ENCODE data around the gene DTX3L. TPM values are rescaled to one million over a fixed set of nuclear protein-coding genes. Genes with fewer than 3 reads are reported as not detected.

The DTX3L gene
- total and polyA plus RNA-seq, 2 of the 13 experiments (the other 11 are each of a cell fraction or from before 2014, with no cell fraction given): 2.5 to 10.9 TPM

GRCh38 chr3:122553171-122553570, 11.0 kb upstream of the DTX3L start:
- no peaks in the 10 kb centered on the region for H3K36me3 ChIP-seq (replicated peaks in 1 of 2; ENCODE audit: control insufficient read depth in 1 of 2, insufficient read depth in 2 of 2, low read length in 2 of 2)
- H3K4me2 ChIP-seq (ENCODE audit: low read depth, low read length): no peak overlapping the region
- peaks cover 2% of the 10 kb centered on the region for H3K4me1 ChIP-seq (ENCODE audit: insufficient read depth, low read length)
- ATAC-seq (no peak), DNase-seq (ENCODE audit: low spot score) (no peak), FAIRE-seq (no peak)
- no peak overlapping the region for H2AFZ ChIP-seq (ENCODE audit: low read length)
- no peak for TF ChIP-seq SP5 (CRISPR knock-in tag; IDR thresholded peaks at IDR 0.05; ENCODE audit: borderline replicate concordance, low read depth)
- TF ChIP-seq REXO4 (CRISPR knock-in tag; IDR thresholded peaks at IDR 0.05; ENCODE audit: borderline replicate concordance): no peak
- TF ChIP-seq ZNF33A (CRISPR knock-in tag; IDR thresholded peaks at IDR 0.05; ENCODE audit: borderline replicate concordance): no peak
- intact Hi-C loops (cut with micrococcal nuclease; ENCODE audit: unreplicated experiment): no loop called here
- H3K4me3 ChIP-seq (replicated peaks in 1 of 3; ENCODE audit: insufficient read depth in 1 of 3, low read depth in 2 of 3, low read length in 3 of 3): no peak overlapping the region
- ChIA-PET POLR2A (no interaction called here), CTCF (ENCODE audit: low intra/inter-chr PET ratio, low total read pairs) (no interaction called here)
- H3K79me2 ChIP-seq (ENCODE audit: insufficient read depth, low read length): no peaks in the 10 kb centered on the region
- H4K20me1 ChIP-seq (ENCODE audit: insufficient read depth, low read length): no peaks in the 10 kb centered on the region
- no peak overlapping the region for H3K27ac ChIP-seq (ENCODE audit: extremely low read length, insufficient read depth, low read length)
- no TSS peak for BruUV-seq (replicated peaks)
- H3K9me3 ChIP-seq (ENCODE audit: low read length): no peaks in the 10 kb centered on the region
- no peak overlapping the region for H3K9ac ChIP-seq (ENCODE audit: insufficient read depth, low read depth, low read length)
- 75% methylated on average over 3 of the region's 3 CpGs for WGBS (ENCODE audit: low lambda C conversion rate)
- no peaks in the 10 kb centered on the region for H3K27me3 ChIP-seq (ENCODE audit: control insufficient read depth in 1 of 2, insufficient read depth in 2 of 2, low read length in 2 of 2)
- in situ Hi-C loops (cut with HindIII; ENCODE audit: extremely low pct_ligation_motif_present, low pct_unique_long_range_greater_than_20kb): no loop called here

GRCh38 chr3:122555275-122556071, 8.7 kb upstream of the DTX3L start:
- no peaks in the 10 kb centered on the region for H3K27me3 ChIP-seq (ENCODE audit: control insufficient read depth in 1 of 2, insufficient read depth in 2 of 2, low read length in 2 of 2)
- no peak for FAIRE-seq
- DNase-seq (ENCODE audit: low spot score): no peak
- TF ChIP-seq MAFK (conservative IDR thresholded peaks at IDR 0.05 in 1 of 2, IDR thresholded peaks at IDR 0.05 in 1 of 2; ENCODE audit: low read length in 2 of 2): peak in 1 of 2 experiments; percentile 35; a peak in 2 of 4 replicates
- TF ChIP-seq ZBTB25 (CRISPR knock-in tag; IDR thresholded peaks at IDR 0.05): no peak
- no peak overlapping the region for H2AFZ ChIP-seq (ENCODE audit: low read length)
- CTCF ChIA-PET (ENCODE audit: low intra/inter-chr PET ratio, low total read pairs): no interaction called here
- no peaks in the 10 kb centered on the region for H3K9me3 ChIP-seq (ENCODE audit: low read length)
- H3K4me1 ChIP-seq (ENCODE audit: insufficient read depth, low read length): peaks cover 11% of the 10 kb centered on the region
- intact Hi-C loops (cut with micrococcal nuclease; ENCODE audit: unreplicated experiment): no loop called here
- no peak overlapping the region for H3K4me3 ChIP-seq (replicated peaks in 1 of 3; ENCODE audit: insufficient read depth in 1 of 3, low read depth in 2 of 3, low read length in 3 of 3)
- no peaks in the 10 kb centered on the region for H4K20me1 ChIP-seq (ENCODE audit: insufficient read depth, low read length)
- POLR2A ChIA-PET: no interaction called here
- H3K27ac ChIP-seq (ENCODE audit: extremely low read length, insufficient read depth, low read length): no peak overlapping the region
- no TSS peak for BruUV-seq (replicated peaks)
- in situ Hi-C loops (cut with HindIII; ENCODE audit: extremely low pct_ligation_motif_present, low pct_unique_long_range_greater_than_20kb): loop anchor here (5.0 kb wide), 1 partner anchor 122 kb away; no protein-coding TSS in a partner anchor
- ATAC-seq: no peak
- H3K9ac ChIP-seq (ENCODE audit: insufficient read depth, low read depth, low read length): no peak overlapping the region
- WGBS (ENCODE audit: low lambda C conversion rate): 92% methylated on average over 6 of the region's 6 CpGs
- H3K4me2 ChIP-seq (ENCODE audit: low read depth, low read length): no peak overlapping the region
- H3K79me2 ChIP-seq (ENCODE audit: insufficient read depth, low read length): no peaks in the 10 kb centered on the region
- H3K36me3 ChIP-seq (replicated peaks in 1 of 2; ENCODE audit: control insufficient read depth in 1 of 2, insufficient read depth in 2 of 2, low read length in 2 of 2): no peaks in the 10 kb centered on the region

All from HepG2 (cell line).